ENCODE results near the gene PIK3C3. TPM values are rescaled to one million over a fixed set of nuclear protein-coding genes. Genes with fewer than 3 reads are reported as not detected.

The PIK3C3 gene
- total and polyA plus RNA-seq, 9 of the 15 experiments (the other 6 are each of a cell fraction or from before 2014, with no cell fraction given): 27.0 to 101 (median 42.9) TPM

DNA sequence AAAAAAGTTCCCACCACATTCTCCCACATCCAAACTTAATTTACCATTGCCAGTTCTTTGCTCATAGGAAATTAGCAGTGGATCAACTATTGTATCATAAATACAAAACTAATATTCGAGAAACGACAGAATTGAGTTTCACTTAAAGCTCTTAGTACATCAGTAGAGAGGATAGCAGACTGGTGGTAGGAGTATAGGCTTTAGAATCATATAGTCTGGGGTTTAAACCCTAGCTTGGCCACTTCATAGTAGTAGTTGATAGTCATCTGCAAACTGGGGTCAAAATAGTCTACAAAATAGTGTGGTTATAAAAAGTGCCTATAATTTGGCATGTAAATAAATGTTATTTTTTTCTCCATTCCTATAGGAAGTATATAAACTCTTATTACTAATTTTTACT, 30.9 kb downstream of the PIK3C3 start (continued):
- TF ChIP-seq, protein P1, sequence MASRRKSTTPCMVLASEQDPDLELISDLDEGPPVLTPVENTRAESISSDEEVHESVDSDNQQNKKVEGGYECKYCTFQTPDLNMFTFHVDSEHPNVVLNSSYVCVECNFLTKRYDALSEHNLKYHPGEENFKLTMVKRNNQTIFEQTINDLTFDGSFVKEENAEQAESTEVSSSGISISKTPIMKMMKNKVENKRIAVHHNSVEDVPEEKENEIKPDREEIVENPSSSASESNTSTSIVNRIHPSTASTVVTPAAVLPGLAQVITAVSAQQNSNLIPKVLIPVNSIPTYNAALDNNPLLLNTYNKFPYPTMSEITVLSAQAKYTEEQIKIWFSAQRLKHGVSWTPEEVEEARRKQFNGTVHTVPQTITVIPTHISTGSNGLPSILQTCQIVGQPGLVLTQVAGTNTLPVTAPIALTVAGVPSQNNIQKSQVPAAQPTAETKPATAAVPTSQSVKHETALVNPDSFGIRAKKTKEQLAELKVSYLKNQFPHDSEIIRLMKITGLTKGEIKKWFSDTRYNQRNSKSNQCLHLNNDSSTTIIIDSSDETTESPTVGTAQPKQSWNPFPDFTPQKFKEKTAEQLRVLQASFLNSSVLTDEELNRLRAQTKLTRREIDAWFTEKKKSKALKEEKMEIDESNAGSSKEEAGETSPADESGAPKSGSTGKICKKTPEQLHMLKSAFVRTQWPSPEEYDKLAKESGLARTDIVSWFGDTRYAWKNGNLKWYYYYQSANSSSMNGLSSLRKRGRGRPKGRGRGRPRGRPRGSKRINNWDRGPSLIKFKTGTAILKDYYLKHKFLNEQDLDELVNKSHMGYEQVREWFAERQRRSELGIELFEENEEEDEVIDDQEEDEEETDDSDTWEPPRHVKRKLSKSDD (conservative IDR thresholded peaks at IDR 0.05; ENCODE audit: low read length): no peak
- TF ChIP-seq PML (IDR thresholded peaks at IDR 0.05; ENCODE audit: low read length) (no peak), ZNF3 (CRISPR knock-in tag; IDR thresholded peaks at IDR 0.05) (no peak), DIDO1 (tag; IDR thresholded peaks at IDR 0.05; ENCODE audit: low read depth) (no peak), SUPT5H (IDR thresholded peaks at IDR 0.05) (no peak), CSDE1 (IDR thresholded peaks at IDR 0.05) (no peak)

DNA sequence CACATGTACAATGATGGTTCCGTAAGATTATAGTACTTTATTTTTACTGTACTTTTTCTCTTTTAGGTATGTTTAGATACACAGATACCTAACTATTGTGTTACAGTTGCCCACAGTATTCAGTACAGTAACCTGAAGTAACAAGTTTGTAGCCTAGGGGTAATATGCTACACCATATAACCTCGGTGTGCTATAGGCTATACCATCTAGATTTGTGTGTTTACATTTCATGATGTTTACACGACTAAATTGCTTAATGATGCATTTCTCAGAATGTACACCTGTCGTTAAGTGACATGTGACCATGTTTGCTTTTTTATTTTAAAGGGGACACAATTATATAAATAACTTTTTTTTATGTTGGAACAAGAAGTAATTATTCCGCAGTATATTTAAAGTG, 34.5 kb downstream of the PIK3C3 start:
- 89% methylated on average over 5 of the region's 5 CpGs for WGBS (ENCODE audit: insufficient coverage, low coverage, missing lambda C conversion rate)
- Histone ChIP-seq H3K27ac (ENCODE audit: extremely low read depth, low read depth, low read length) (no peak overlapping the region), H3K79me2 (ENCODE audit: control insufficient read depth, insufficient read depth, low read length) (no peaks in the 10 kb centered on the region), H2AFZ (ENCODE audit: low read depth, low read length) (no peak overlapping the region), H3K9me1 (ENCODE audit: control insufficient read depth, insufficient read depth, low read length) (no peaks in the 10 kb centered on the region), H3K4me1 (replicated peaks in 1 of 2; ENCODE audit: control insufficient read depth in 2 of 2, insufficient read depth in 2 of 2, low read length in 2 of 2) (no peaks in the 10 kb centered on the region), H3K9ac (ENCODE audit: insufficient read depth in 1 of 2, low read depth in 2 of 2, low read length in 2 of 2) (no peak overlapping the region), H3K9me3 (replicated peaks; ENCODE audit: control insufficient read depth, insufficient read depth, low read depth, low read length) (no peaks in the 10 kb centered on the region), H3K36me3 (ENCODE audit: control insufficient read depth, insufficient read depth, low read length) (peaks cover 53% of the 10 kb centered on the region; the same call in 2 of the 3 replicates), H3K4me3 (no peak overlapping the region), H3K27me3 (ENCODE audit: control insufficient read depth in 2 of 2, insufficient read depth in 2 of 2, low read length in 2 of 2) (no peaks in the 10 kb centered on the region), H3K4me2 (ENCODE audit: insufficient read depth, low read length) (no peak overlapping the region), H4K20me1 (replicated peaks; ENCODE audit: control insufficient read depth, insufficient read depth, low read length) (no peaks in the 10 kb centered on the region)
- DNase-seq (ENCODE audit: extremely low read depth in 1 of 4, low spot score in 3 of 4) (no peak), ATAC-seq (no peak), FAIRE-seq (no peak)
- CTCF ChIA-PET (ENCODE audit: low intra/inter-chr PET ratio): no interaction called here
- in situ Hi-C loops (cut with MboI): no loop called here
- POLR2A ChIA-PET: interaction anchor here (1.2 kb wide), 1 partner anchor 17 kb away, joined by 4 read pairs; no protein-coding TSS in a partner anchor
- intact Hi-C loops (cut with micrococcal nuclease): no loop called here
- no TSS peak for BruUV-seq (replicated peaks)
- no peak for TF ChIP-seq TARDBP (IDR thresholded peaks at IDR 0.05)
- TF ChIP-seq ZBTB8A (IDR thresholded peaks at IDR 0.05; ENCODE audit: partially characterized antibody): no peak
- TF ChIP-seq MCM3 (IDR thresholded peaks at IDR 0.05): no peak
- TF ChIP-seq FOXJ3 (CRISPR knock-in tag; IDR thresholded peaks at IDR 0.05): no peak
- no peak for TF ChIP-seq IRF2 (CRISPR knock-in tag; IDR thresholded peaks at IDR 0.05)
- no peak for TF ChIP-seq THRA (IDR thresholded peaks at IDR 0.05)
- no peak for TF ChIP-seq ZNF175 (CRISPR knock-in tag; IDR thresholded peaks at IDR 0.05; ENCODE audit: low read depth)
- no peak for TF ChIP-seq CREB1 (IDR thresholded peaks at IDR 0.05)
- no peak for TF ChIP-seq CREB1 (CRISPR knock-in tag; IDR thresholded peaks at IDR 0.05)
- TF ChIP-seq CC2D1A (IDR thresholded peaks at IDR 0.05): no peak
- TF ChIP-seq POLR2AphosphoS5 (IDR thresholded peaks at IDR 0.05; ENCODE audit: control insufficient read depth, insufficient read depth, low read depth, low read length): no peak
- TF ChIP-seq TRIM28 (IDR thresholded peaks at IDR 0.05): no peak
- TF ChIP-seq SMARCC2 (IDR thresholded peaks at IDR 0.05; ENCODE audit: low read depth): no peak
- TF ChIP-seq CTBP1 (IDR thresholded peaks at IDR 0.05; ENCODE audit: borderline replicate concordance): no peak
- no peak for TF ChIP-seq ERF (CRISPR knock-in tag; IDR thresholded peaks at IDR 0.05)
